Measurements from ENCODE around the gene MED9.

Gene MED9

GRCh38 chr17:17516941-17517720 lies 40.3 kb downstream of the MED9 start:
- H3K36me3 ChIP-seq (ENCODE audit: control insufficient read depth in 2 of 2, insufficient read depth in 1 of 2, low read length in 2 of 2) = no peaks in the 10 kb centered on the region
- H3K9me3 ChIP-seq (ENCODE audit: control insufficient read depth, insufficient read depth, low read depth, low read length) = no peaks in the 10 kb centered on the region
- no peak overlapping the region for H3K27ac ChIP-seq (ENCODE audit: extremely low read depth, low read depth, low read length)
- CTCF ChIA-PET = interaction anchor here (0.6 to 2.0 kb wide), 4 partner anchors 20 to 200 kb away, joined by 3 to 12 read pairs (median 4); partner anchors contain the start of gene RASD1
- H3K4me1 ChIP-seq (ENCODE audit: control insufficient read depth, insufficient read depth, low read length) = no peaks in the 10 kb centered on the region
- TF ChIP-seq ZIC2 (tag by site-specific recombination; IDR thresholded peaks at IDR 0.05) (peak; percentile 56), ZNF140 (tag by site-specific recombination; IDR thresholded peaks at IDR 0.05) (no peak), ZNF600 (tag by site-specific recombination; IDR thresholded peaks at IDR 0.05) (peak; percentile 40; the same call in 1 of the 2 replicates), RBAK (tag by site-specific recombination; IDR thresholded peaks at IDR 0.05) (0 out of 2 replicates have a peak, but pooled peaks have one; percentile 25)
- H3K4me3 ChIP-seq (ENCODE audit: low read depth, low read length) = no peak overlapping the region
- POLR2A ChIA-PET = no interaction called here

DNA sequence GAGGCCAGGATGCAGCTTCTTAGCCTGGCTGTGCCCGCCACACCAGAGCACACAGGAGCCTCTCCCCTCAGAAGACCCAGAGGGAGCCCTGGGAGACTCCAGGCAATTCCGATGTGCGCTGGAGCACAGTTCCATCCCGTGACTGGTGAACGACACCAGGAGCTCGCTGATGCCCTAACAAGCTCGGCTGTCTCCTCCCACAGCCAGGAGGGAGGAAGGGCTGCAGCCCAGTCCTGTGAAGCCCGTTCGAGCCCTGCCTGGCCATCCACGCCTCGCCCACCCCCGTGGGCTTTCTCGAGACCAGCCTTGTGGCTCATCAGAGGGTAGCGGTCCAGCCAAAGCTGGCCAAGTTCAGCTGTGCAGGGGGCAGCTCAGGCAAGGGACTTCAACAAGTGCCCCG lies 41.2 kb downstream of the MED9 start:
- H3K36me3 ChIP-seq (ENCODE audit: control insufficient read depth in 2 of 2, insufficient read depth in 1 of 2, low read length in 2 of 2) = no peaks in the 10 kb centered on the region
- no peak overlapping the region for H3K27ac ChIP-seq (ENCODE audit: extremely low read depth, low read depth, low read length)
- no peaks in the 10 kb centered on the region; the same call in 1 of the 2 replicates for H3K4me1 ChIP-seq (ENCODE audit: control insufficient read depth, insufficient read depth, low read length)
- H3K9me3 ChIP-seq (ENCODE audit: control insufficient read depth, insufficient read depth, low read depth, low read length) = no peaks in the 10 kb centered on the region
- no peak overlapping the region for H3K4me3 ChIP-seq (ENCODE audit: low read depth, low read length)
- TF ChIP-seq ZNF600 (tag by site-specific recombination; IDR thresholded peaks at IDR 0.05) (0 out of 2 replicates have a peak, but pooled peaks have one; percentile 31), TCF7L2 (IDR thresholded peaks at IDR 0.05; ENCODE audit: borderline replicate concordance, low read depth, low read length) (no peak), ZNF639 (tag by site-specific recombination; IDR thresholded peaks at IDR 0.05) (no peak)
- POLR2A ChIA-PET = no interaction called here
- CTCF ChIA-PET = interaction anchor here (0.7 to 2.0 kb wide), 2 partner anchors 21 to 84 kb away, joined by 4 to 12 read pairs; partner anchors contain the start of gene RASD1

DNA sequence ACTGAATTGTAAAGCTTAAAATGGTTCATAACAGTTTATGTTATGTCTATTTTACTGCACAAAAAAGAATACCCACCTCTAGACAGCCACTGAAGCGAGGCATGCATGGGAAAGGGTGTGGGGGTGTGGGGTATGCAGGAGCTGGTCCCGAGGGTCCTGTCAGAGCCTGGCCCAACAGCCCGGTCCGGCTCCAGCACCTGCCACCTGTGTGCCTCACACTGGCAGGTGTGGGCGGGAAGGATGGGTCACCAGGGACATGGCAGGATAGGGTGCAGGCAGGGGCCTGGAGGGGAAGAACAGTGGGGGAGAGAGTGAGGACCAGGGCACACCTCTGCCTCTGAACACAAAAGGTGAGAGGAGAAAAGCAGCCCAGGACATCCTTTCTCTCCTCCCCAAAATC lies 42.2 kb downstream of the MED9 start:
- ChIA-PET CTCF (interaction anchor here (0.6 to 2.0 kb wide), 2 partner anchors 14 to 22 kb away, joined by 3 to 12 read pairs; partner anchors contain the start of gene RASD1), POLR2A (no interaction called here)
- TF ChIP-seq BCL11B (tag by site-specific recombination; IDR thresholded peaks at IDR 0.05; ENCODE audit: low read depth) = no peak
- no peak for TF ChIP-seq ZNF629 (tag by site-specific recombination; IDR thresholded peaks at IDR 0.05)
- TF ChIP-seq ZNF280D (tag by site-specific recombination; IDR thresholded peaks at IDR 0.05) = no peak
- no peak for TF ChIP-seq SCRT2 (tag by site-specific recombination; IDR thresholded peaks at IDR 0.05)
- TF ChIP-seq, protein P1, sequence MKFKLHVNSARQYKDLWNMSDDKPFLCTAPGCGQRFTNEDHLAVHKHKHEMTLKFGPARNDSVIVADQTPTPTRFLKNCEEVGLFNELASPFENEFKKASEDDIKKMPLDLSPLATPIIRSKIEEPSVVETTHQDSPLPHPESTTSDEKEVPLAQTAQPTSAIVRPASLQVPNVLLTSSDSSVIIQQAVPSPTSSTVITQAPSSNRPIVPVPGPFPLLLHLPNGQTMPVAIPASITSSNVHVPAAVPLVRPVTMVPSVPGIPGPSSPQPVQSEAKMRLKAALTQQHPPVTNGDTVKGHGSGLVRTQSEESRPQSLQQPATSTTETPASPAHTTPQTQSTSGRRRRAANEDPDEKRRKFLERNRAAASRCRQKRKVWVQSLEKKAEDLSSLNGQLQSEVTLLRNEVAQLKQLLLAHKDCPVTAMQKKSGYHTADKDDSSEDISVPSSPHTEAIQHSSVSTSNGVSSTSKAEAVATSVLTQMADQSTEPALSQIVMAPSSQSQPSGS (tag by site-specific recombination; IDR thresholded peaks at IDR 0.05; ENCODE audit: low read depth) = no peak
- TF ChIP-seq, protein P2, sequence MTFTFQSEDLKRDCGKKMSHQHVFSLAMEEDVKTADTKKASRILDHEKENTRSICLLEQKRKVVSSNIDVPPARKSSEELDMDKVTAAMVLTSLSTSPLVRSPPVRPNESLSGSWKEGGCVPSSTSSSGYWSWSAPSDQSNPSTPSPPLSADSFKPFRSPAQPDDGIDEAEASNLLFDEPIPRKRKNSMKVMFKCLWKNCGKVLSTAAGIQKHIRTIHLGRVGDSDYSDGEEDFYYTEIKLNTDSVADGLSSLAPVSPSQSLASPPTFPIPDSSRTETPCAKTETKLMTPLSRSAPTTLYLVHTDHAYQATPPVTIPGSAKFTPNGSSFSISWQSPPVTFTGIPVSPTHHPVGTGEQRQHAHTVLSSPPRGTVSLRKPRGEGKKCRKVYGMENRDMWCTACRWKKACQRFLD (tag by site-specific recombination; IDR thresholded peaks at IDR 0.05) = no peak
- TF ChIP-seq, protein P3, sequence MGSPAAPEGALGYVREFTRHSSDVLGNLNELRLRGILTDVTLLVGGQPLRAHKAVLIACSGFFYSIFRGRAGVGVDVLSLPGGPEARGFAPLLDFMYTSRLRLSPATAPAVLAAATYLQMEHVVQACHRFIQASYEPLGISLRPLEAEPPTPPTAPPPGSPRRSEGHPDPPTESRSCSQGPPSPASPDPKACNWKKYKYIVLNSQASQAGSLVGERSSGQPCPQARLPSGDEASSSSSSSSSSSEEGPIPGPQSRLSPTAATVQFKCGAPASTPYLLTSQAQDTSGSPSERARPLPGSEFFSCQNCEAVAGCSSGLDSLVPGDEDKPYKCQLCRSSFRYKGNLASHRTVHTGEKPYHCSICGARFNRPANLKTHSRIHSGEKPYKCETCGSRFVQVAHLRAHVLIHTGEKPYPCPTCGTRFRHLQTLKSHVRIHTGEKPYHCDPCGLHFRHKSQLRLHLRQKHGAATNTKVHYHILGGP (tag by site-specific recombination; IDR thresholded peaks at IDR 0.05) = no peak
- no peak for TF ChIP-seq ZNF623 (tag by site-specific recombination; IDR thresholded peaks at IDR 0.05)
- TF ChIP-seq PRDM6 (tag by site-specific recombination; IDR thresholded peaks at IDR 0.05) = no peak
- no peak for TF ChIP-seq ZNF366 (tag by site-specific recombination; conservative IDR thresholded peaks at IDR 0.05)
- no peak for TF ChIP-seq ZFP41 (tag by site-specific recombination; IDR thresholded peaks at IDR 0.05; ENCODE audit: borderline replicate concordance)
- Histone ChIP-seq H3K36me3 (ENCODE audit: control insufficient read depth in 2 of 2, insufficient read depth in 1 of 2, low read length in 2 of 2) (no peaks in the 10 kb centered on the region), H3K27ac (ENCODE audit: extremely low read depth, low read depth, low read length) (no peak overlapping the region), H3K4me3 (ENCODE audit: low read depth, low read length) (no peak overlapping the region), H3K4me1 (ENCODE audit: control insufficient read depth, insufficient read depth, low read length) (peaks cover 2% of the 10 kb centered on the region; the same call in 1 of the 2 replicates), H3K9me3 (ENCODE audit: control insufficient read depth, insufficient read depth, low read depth, low read length) (no peaks in the 10 kb centered on the region)
